Fibroblast of pulmonary artery (primary cell): ENCODE data around the gene ATP10B.

Experiments
- DNase-seq: peaks from one replicate; pipeline ENCODE4 v3.0.0-alpha.2; 2010; ENCODE audit warnings: low read depth
- H3K4me3 ChIP-seq: replicated peaks from 2 replicates; pipeline ENCODE4 v1.5.1; 2011; ENCODE audit warnings: low read depth, mild to moderate bottlenecking, control low read depth, low read length, moderate library complexity
- TF ChIP-seq, protein P1 (sequence below): IDR thresholded peaks from 2 replicates; pipeline ENCODE4 v1.5.1; 2011; ENCODE audit warnings: mild to moderate bottlenecking, control low read depth, low read length, inconsistent platforms; ENCODE audit errors: missing control alignments

Gene ATP10B

GRCh38 chr5:160614136-160614535 is 237.9 kb downstream of the ATP10B start:
- no peak overlapping the region for H3K4me3 ChIP-seq
- DNase-seq, result no peak
- TF ChIP-seq, protein P1, sequence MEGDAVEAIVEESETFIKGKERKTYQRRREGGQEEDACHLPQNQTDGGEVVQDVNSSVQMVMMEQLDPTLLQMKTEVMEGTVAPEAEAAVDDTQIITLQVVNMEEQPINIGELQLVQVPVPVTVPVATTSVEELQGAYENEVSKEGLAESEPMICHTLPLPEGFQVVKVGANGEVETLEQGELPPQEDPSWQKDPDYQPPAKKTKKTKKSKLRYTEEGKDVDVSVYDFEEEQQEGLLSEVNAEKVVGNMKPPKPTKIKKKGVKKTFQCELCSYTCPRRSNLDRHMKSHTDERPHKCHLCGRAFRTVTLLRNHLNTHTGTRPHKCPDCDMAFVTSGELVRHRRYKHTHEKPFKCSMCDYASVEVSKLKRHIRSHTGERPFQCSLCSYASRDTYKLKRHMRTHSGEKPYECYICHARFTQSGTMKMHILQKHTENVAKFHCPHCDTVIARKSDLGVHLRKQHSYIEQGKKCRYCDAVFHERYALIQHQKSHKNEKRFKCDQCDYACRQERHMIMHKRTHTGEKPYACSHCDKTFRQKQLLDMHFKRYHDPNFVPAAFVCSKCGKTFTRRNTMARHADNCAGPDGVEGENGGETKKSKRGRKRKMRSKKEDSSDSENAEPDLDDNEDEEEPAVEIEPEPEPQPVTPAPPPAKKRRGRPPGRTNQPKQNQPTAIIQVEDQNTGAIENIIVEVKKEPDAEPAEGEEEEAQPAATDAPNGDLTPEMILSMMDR, result no peak

DNA sequence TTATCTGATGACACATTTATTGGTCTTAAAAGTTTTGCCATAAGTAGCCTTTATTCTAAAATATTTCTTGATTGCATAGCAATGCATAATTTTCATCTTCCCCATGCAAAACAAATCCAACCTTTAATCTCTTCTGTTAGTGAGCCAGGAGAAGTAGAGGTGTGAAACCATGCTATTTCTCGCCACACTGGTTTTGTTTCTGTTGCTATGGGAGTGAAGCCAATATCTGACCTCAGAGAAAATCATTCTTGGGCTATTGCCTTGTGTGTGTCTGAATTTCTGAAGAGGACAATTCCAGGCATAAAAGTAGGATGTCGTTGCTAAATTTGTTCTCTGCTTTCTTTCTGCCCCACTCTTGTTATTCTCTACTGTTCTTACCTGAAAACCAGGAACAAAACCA is 246.7 kb downstream of the ATP10B start:
- DNase-seq, result no peak
- TF ChIP-seq, protein P1, result no peak
- no peak overlapping the region for H3K4me3 ChIP-seq

- DNase-seq, result no peak
- no peak overlapping the region for H3K4me3 ChIP-seq
- TF ChIP-seq, protein P1, result no peak
These were observed 247.5 kb downstream of the ATP10B start for GRCh38 chr5:160604484-160604883.

DNA sequence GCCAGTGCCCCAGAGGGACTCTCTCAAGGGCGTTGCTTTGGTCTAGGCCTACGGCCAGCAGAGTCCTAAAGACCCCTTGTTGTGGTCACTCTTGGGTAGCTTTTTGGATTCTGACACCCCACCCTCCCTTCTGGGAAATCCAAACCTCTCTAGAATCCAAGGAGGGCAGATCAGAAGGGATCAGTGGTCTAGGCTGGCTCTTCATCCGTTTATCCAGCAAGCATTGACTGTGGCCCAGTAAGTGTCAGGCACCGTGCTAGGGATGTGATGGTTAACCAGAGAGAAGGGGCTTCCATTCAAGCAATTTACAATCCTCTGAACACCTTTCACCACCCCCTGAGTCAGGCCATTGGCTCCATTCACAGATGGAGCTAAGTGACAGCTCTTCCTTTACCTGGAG is 249.3 kb downstream of the ATP10B start:
- TF ChIP-seq, protein P1, result no peak
- DNase-seq, result no peak
- no peak overlapping the region for H3K4me3 ChIP-seq

DNA sequence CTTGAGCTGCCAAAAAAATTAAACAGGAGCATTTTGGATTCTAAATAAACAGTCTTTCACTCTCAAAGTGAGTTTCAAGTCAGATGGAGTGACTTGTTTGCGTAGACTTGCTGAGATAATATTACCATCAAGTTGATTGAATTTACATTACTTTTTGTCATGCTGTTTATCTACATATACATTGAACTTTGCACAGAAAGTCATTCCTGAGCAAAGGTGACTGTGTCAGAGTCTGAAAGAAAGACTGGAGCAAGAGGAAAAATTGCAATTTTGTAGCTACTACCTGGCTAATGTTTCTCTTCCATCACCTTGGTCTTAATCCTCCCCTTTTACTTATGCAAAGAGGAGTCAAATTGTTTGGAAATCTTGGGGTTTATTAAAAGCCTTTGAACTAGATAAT is 251.0 kb downstream of the ATP10B start:
- H3K4me3 ChIP-seq, result no peak overlapping the region
- TF ChIP-seq, protein P1, result no peak
- DNase-seq, result no peak

DNA sequence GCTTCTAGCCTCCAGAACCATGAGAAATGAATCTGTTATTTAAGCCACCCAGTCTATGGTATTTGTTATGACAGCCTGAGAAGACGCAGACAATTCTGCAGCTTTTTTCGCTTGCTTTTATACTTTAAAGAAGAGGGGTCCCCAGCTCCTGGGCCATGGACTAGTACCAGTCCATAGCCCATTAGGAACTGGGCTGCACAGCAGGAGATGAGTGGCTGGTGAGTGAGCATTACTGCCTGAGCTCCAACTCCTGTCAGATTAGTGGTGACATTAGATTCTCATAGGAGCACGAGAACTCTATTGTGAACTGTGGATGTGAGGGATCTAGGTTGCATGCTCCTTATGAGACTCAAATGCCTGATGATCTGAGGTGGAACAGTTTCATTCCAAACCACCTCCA is 278.7 kb downstream of the ATP10B start:
- no peak overlapping the region for H3K4me3 ChIP-seq
- TF ChIP-seq, protein P1, result no peak
- DNase-seq, result no peak

DNA sequence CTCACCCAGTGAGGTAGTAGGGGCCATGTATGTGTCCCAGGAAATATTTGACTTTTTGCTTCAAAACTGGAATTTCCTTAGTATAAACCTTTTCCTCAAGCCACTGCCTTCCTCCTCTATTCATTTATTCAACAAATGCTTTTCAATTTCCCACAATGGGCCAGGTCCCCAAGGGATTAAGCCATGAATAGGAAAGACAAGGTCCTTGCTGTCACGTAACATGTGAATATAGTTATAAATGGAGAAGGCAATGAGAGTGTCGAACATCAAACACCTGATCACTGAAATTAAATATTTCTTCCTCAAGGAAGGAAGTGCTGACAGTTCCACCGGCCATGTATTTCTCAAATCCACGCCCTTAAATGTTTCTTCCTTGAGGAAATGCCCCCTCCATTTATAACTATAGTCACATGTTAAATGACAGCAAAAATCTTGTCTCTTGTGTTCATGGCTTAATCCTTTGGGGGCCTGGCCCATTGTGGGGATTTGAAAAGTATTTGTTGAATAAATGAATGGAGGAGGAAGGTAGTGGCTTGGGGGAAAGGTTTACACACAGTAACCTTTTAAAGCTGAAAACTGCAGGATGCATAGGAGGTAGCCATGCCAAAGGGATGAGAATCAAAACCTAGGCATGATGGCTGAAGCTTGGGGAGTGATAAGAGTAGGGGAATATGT is 284.8 kb downstream of the ATP10B start:
- TF ChIP-seq, protein P1, result no peak
- no peak for DNase-seq
- H3K4me3 ChIP-seq, result no peak overlapping the region
